Measurements from ENCODE around the gene SLC17A7.

SLC17A7 gene

GRCh38 chr19:49395581-49396407, 45.5 kb downstream of the SLC17A7 start (continued):
- TF ChIP-seq, protein P1, sequence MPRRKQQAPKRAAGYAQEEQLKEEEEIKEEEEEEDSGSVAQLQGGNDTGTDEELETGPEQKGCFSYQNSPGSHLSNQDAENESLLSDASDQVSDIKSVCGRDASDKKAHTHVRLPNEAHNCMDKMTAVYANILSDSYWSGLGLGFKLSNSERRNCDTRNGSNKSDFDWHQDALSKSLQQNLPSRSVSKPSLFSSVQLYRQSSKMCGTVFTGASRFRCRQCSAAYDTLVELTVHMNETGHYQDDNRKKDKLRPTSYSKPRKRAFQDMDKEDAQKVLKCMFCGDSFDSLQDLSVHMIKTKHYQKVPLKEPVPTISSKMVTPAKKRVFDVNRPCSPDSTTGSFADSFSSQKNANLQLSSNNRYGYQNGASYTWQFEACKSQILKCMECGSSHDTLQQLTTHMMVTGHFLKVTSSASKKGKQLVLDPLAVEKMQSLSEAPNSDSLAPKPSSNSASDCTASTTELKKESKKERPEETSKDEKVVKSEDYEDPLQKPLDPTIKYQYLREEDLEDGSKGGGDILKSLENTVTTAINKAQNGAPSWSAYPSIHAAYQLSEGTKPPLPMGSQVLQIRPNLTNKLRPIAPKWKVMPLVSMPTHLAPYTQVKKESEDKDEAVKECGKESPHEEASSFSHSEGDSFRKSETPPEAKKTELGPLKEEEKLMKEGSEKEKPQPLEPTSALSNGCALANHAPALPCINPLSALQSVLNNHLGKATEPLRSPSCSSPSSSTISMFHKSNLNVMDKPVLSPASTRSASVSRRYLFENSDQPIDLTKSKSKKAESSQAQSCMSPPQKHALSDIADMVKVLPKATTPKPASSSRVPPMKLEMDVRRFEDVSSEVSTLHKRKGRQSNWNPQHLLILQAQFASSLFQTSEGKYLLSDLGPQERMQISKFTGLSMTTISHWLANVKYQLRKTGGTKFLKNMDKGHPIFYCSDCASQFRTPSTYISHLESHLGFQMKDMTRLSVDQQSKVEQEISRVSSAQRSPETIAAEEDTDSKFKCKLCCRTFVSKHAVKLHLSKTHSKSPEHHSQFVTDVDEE (CRISPR knock-in tag; IDR thresholded peaks at IDR 0.05), result no peak
- TF ChIP-seq ARNTL (CRISPR knock-in tag; IDR thresholded peaks at IDR 0.05; ENCODE audit: borderline replicate concordance, low read depth) (no peak), RARB (CRISPR knock-in tag; IDR thresholded peaks at IDR 0.05) (no peak)
- TF ChIP-seq, protein P2, sequence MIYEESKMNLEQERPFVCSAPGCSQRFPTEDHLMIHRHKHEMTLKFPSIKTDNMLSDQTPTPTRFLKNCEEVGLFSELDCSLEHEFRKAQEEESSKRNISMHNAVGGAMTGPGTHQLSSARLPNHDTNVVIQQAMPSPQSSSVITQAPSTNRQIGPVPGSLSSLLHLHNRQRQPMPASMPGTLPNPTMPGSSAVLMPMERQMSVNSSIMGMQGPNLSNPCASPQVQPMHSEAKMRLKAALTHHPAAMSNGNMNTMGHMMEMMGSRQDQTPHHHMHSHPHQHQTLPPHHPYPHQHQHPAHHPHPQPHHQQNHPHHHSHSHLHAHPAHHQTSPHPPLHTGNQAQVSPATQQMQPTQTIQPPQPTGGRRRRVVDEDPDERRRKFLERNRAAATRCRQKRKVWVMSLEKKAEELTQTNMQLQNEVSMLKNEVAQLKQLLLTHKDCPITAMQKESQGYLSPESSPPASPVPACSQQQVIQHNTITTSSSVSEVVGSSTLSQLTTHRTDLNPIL (CRISPR knock-in tag; IDR thresholded peaks at IDR 0.05; ENCODE audit: low read depth), result no peak

DNA sequence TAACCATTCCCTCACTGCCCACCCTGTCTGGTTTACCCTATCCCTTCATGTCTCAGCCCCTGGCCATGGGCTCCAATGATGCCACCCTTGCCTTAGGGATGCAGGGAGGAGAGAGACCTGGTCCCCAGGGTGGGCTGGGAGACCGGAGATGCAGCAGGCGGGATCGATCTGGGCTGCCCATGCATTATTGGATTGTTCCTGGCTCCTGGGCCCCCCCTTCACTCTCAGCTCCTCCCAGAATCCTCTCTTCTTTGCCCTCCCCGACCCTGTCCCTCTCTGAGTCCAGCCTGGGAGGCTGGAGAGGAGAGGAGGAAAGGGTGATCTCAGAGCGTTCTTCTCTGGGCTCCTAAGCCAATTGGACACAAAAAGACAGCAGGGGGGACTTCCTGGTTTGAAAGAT, 47.4 kb downstream of the SLC17A7 start:
- no peak for TF ChIP-seq TCF4 (CRISPR knock-in tag; IDR thresholded peaks at IDR 0.05; ENCODE audit: borderline replicate concordance)
- TF ChIP-seq ZNF565 (CRISPR knock-in tag; conservative IDR thresholded peaks at IDR 0.05; ENCODE audit: low read depth), result no peak
- TF ChIP-seq ZFP3 (CRISPR knock-in tag; IDR thresholded peaks at IDR 0.05), result no peak
- TF ChIP-seq ZNF70 (CRISPR knock-in tag; IDR thresholded peaks at IDR 0.05), result no peak
- ATAC-seq, result no peak

DNA sequence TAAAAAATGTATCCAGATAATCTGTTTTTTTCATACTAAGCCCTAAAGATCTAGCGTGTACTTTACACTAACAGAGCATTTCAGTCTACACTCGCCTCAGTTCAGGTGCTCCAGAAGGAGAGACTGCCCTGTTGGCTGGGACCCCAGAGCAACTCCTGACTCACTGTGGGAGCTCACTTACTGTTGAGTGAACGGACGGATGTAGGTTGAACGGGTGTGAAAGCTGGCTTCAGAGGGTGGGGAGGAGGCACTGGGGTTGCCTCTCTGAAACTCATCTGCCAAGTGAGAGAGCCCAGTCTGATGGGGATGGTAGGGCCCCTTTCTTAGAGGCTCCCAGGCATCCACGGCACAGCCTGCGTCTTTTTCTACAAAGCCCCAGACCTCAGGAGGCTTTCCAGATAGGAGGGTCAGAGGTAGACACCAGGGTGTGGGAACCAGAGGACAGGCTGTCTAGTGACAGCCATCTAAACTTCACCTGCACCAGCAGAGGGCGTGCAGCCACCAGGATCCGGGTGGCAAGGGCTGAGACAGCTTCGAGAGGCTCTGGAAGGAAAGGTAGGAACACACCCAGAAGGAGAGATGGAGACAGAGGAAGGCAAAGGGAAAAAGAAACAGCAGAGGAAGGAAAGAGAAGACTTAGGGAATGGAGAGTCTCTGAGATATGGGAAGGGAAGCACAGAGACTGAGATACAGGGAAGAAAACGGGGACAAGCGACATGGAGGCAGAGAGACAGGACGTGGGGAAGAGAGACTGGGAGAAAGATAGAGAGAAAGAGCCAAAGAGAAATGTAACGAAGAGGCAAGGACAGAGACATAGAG, 49.5 kb downstream of the SLC17A7 start:
- no peak for TF ChIP-seq GLIS3 (CRISPR knock-in tag; IDR thresholded peaks at IDR 0.05)
- no peak for TF ChIP-seq ZFP30 (CRISPR knock-in tag; IDR thresholded peaks at IDR 0.05)
- no peak for TF ChIP-seq ARNTL (CRISPR knock-in tag; IDR thresholded peaks at IDR 0.05; ENCODE audit: borderline replicate concordance, low read depth)
- TF ChIP-seq BACH2 (CRISPR knock-in tag; IDR thresholded peaks at IDR 0.05; ENCODE audit: borderline replicate concordance), result no peak
- TF ChIP-seq ZNF565 (CRISPR knock-in tag; conservative IDR thresholded peaks at IDR 0.05; ENCODE audit: low read depth), result no peak
- TF ChIP-seq, protein P3, sequence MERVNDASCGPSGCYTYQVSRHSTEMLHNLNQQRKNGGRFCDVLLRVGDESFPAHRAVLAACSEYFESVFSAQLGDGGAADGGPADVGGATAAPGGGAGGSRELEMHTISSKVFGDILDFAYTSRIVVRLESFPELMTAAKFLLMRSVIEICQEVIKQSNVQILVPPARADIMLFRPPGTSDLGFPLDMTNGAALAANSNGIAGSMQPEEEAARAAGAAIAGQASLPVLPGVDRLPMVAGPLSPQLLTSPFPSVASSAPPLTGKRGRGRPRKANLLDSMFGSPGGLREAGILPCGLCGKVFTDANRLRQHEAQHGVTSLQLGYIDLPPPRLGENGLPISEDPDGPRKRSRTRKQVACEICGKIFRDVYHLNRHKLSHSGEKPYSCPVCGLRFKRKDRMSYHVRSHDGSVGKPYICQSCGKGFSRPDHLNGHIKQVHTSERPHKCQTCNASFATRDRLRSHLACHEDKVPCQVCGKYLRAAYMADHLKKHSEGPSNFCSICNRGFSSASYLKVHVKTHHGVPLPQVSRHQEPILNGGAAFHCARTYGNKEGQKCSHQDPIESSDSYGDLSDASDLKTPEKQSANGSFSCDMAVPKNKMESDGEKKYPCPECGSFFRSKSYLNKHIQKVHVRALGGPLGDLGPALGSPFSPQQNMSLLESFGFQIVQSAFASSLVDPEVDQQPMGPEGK (CRISPR knock-in tag; IDR thresholded peaks at IDR 0.05; ENCODE audit: borderline replicate concordance), result no peak
- TF ChIP-seq, protein P1 (CRISPR knock-in tag; IDR thresholded peaks at IDR 0.05), result no peak
- no peak for TF ChIP-seq ZFP3 (CRISPR knock-in tag; IDR thresholded peaks at IDR 0.05)
- TF ChIP-seq ESRRG (CRISPR knock-in tag; IDR thresholded peaks at IDR 0.05), result no peak
- no peak for TF ChIP-seq TOX (CRISPR knock-in tag; IDR thresholded peaks at IDR 0.05; ENCODE audit: borderline replicate concordance)
- TF ChIP-seq SNAI2 (CRISPR knock-in tag; IDR thresholded peaks at IDR 0.05), result no peak
- TF ChIP-seq ZC3H10 (CRISPR knock-in tag; IDR thresholded peaks at IDR 0.05), result no peak
- TF ChIP-seq OSR1 (CRISPR knock-in tag; IDR thresholded peaks at IDR 0.05), result no peak
- no peak for TF ChIP-seq POU6F1 (CRISPR knock-in tag; IDR thresholded peaks at IDR 0.05; ENCODE audit: borderline replicate concordance, low read depth)
- TF ChIP-seq, protein P2 (CRISPR knock-in tag; IDR thresholded peaks at IDR 0.05; ENCODE audit: low read depth), result no peak
- no peak for TF ChIP-seq ZNF70 (CRISPR knock-in tag; IDR thresholded peaks at IDR 0.05)
- no peak for TF ChIP-seq ISL1 (CRISPR knock-in tag; IDR thresholded peaks at IDR 0.05)
- TF ChIP-seq PPARA (CRISPR knock-in tag; IDR thresholded peaks at IDR 0.05; ENCODE audit: borderline replicate concordance), result no peak
- TF ChIP-seq TCF4 (CRISPR knock-in tag; IDR thresholded peaks at IDR 0.05; ENCODE audit: borderline replicate concordance), result no peak
- TF ChIP-seq, protein P4, sequence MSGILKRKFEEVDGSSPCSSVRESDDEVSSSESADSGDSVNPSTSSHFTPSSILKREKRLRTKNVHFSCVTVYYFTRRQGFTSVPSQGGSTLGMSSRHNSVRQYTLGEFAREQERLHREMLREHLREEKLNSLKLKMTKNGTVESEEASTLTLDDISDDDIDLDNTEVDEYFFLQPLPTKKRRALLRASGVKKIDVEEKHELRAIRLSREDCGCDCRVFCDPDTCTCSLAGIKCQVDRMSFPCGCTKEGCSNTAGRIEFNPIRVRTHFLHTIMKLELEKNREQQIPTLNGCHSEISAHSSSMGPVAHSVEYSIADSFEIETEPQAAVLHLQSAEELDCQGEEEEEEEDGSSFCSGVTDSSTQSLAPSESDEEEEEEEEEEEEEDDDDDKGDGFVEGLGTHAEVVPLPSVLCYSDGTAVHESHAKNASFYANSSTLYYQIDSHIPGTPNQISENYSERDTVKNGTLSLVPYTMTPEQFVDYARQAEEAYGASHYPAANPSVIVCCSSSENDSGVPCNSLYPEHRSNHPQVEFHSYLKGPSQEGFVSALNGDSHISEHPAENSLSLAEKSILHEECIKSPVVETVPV (CRISPR knock-in tag; IDR thresholded peaks at IDR 0.05), result no peak
- ATAC-seq, result peak; percentile 96
